Activated CD4-positive, alpha-beta T cell treated with anti-CD3 and anti-CD28 coated beads for 4 hours (primary cell): Measurements from ENCODE around the gene GOLGA6C.
"Not testable (repeated sequence)": the region's sequence is repeated elsewhere in the genome, so short reads cannot be mapped to it uniquely, and the experiment has no call there.

Experiments used
- DNase-seq, 2 donors: peaks; one replicate each; pipeline ENCODE4 v3.0.0-alpha.2; 2020

The GOLGA6C gene

GRCh38 chr15:75258620-75259343 is 648 bp downstream of the GOLGA6C start:
- not testable (repeated sequence) for DNase-seq

- not testable (repeated sequence) for DNase-seq
These were observed 1.7 kb downstream of the GOLGA6C start for GRCh38 chr15:75259873-75260272.

GRCh38 chr15:75273751-75274359 is 15.7 kb downstream of the GOLGA6C start:
- DNase-seq = not testable (repeated sequence)

- peak; percentile 12 to 66 for DNase-seq
These were observed 16.5 kb downstream of the GOLGA6C start for GRCh38 chr15:75274509-75275107.

- not testable (repeated sequence) for DNase-seq
These were observed 17.5 kb downstream of the GOLGA6C start for GRCh38 chr15:75275617-75276016.

- DNase-seq = not testable (repeated sequence)
These were observed 20.4 kb downstream of the GOLGA6C start for GRCh38 chr15:75278497-75278896.

- DNase-seq = not testable (repeated sequence)
These were observed 24.4 kb downstream of the GOLGA6C start, which contains the start of gene GOLGA6D for GRCh38 chr15:75282572-75282971. GOLGA6D (plus strand) TSS chr15:75282835; CDS start chr15:75282876, 41 bp downstream.

- DNase-seq = not testable (repeated sequence)
These were observed 26.0 kb downstream of the GOLGA6C start for GRCh38 chr15:75284152-75284551.

GRCh38 chr15:75293660-75294059 is 35.5 kb downstream of the GOLGA6C start:
- DNase-seq = not testable (repeated sequence)

GRCh38 chr15:75298541-75299310 is 40.6 kb downstream of the GOLGA6C start:
- not testable (repeated sequence) for DNase-seq

GRCh38 chr15:75299311-75299688 is 41.2 kb downstream of the GOLGA6C start:
- DNase-seq = peak; percentile 41 to 64

GRCh38 chr15:75300026-75300425 is 41.9 kb downstream of the GOLGA6C start:
- not testable (repeated sequence) for DNase-seq

- no peak for DNase-seq
These were observed 44.2 kb downstream of the GOLGA6C start for GRCh38 chr15:75302318-75302717.

- not testable (repeated sequence) for DNase-seq
These were observed 44.6 kb downstream of the GOLGA6C start for GRCh38 chr15:75302753-75303152.

GRCh38 chr15:75306188-75306587 is 48.1 kb downstream of the GOLGA6C start:
- DNase-seq = no peak

GRCh38 chr15:75307778-75308390 is 49.8 kb downstream of the GOLGA6C start:
- DNase-seq = no peak

GRCh38 chr15:75309711-75310110 is 51.6 kb downstream of the GOLGA6C start:
- no peak for DNase-seq

GRCh38 chr15:75312548-75312947 is 54.4 kb downstream of the GOLGA6C start:
- DNase-seq = not testable (repeated sequence)

GRCh38 chr15:75313116-75313845 is 55.1 kb downstream of the GOLGA6C start:
- no peak for DNase-seq

- DNase-seq = no peak
These were observed 56.6 kb downstream of the GOLGA6C start for GRCh38 chr15:75314552-75315290.
